ENCODE measurements around the gene PCDHB5. TPM values are rescaled to one million over a fixed set of nuclear protein-coding genes. Genes with fewer than 3 reads are reported as not detected.

The PCDHB5 gene
- total and polyA plus RNA-seq, 2 of the 4 experiments (the other 2 are of a cell fraction), result 0.18 to 0.32 TPM

- Histone ChIP-seq H3K36me3 (ENCODE audit: control insufficient read depth, insufficient read depth, low read length) (no peaks in the 10 kb centered on the region), H3K4ac (ENCODE audit: low read depth, low read length) (no peak within 1 kb of the TSS), H3K9me3 (ENCODE audit: control insufficient read depth, insufficient read depth, low read length) (peaks cover 20% of the 10 kb centered on the region; the same call in 1 of the 2 replicates), H3K27ac (ENCODE audit: insufficient read depth, low read length) (no peak within 1 kb of the TSS), H2BK5ac (ENCODE audit: low read depth, low read length, poor library complexity, severe bottlenecking) (no peak within 1 kb of the TSS), H2BK20ac (ENCODE audit: low read depth, low read length) (no peak within 1 kb of the TSS), H2BK15ac (ENCODE audit: low read depth, low read length) (no peak within 1 kb of the TSS), H3K18ac (ENCODE audit: low read depth, low read length) (no peak within 1 kb of the TSS), H3K9ac (ENCODE audit: low read depth, low read length) (0 out of 2 replicates have a peak within 1 kb of the TSS, but pooled peaks have one; percentile 54), H3K4me2 (ENCODE audit: low read depth, low read length) (peak within 1 kb of the TSS; percentile 57; the same call in 1 of the 2 replicates), H4K5ac (ENCODE audit: low read depth, low read length) (no peak within 1 kb of the TSS), H3K4me3 (ENCODE audit: insufficient read depth, low read depth, low read length) (peak within 1 kb of the TSS; percentile 43; the same call in 1 of the 2 replicates), H3K14ac (replicated peaks; ENCODE audit: low read depth, low read length) (no peak within 1 kb of the TSS), H2AFZ (replicated peaks; ENCODE audit: low read length, poor library complexity) (no peak within 1 kb of the TSS), H4K8ac (ENCODE audit: low read depth in 2 of 2, low read length in 2 of 2) (no peak within 1 kb of the TSS), H3K4me1 (ENCODE audit: control insufficient read depth, insufficient read depth, low read length) (no peaks in the 10 kb centered on the region), H2BK120ac (ENCODE audit: low read depth, low read length) (no peak within 1 kb of the TSS), H3K27me3 (ENCODE audit: control insufficient read depth, insufficient read depth, low read length) (no peaks in the 10 kb centered on the region), H4K20me1 (ENCODE audit: insufficient read depth, low read length) (no peaks in the 10 kb centered on the region), H4K91ac (ENCODE audit: insufficient read depth, low read depth, low read length) (no peak within 1 kb of the TSS), H2AK9ac (replicated peaks; ENCODE audit: low read depth, low read length, poor library complexity) (no peak within 1 kb of the TSS), H3K79me1 (ENCODE audit: low read depth in 1 of 2, low read length in 2 of 2) (no peaks in the 10 kb centered on the region), H3K56ac (ENCODE audit: extremely low read depth, insufficient read depth, low read length) (no peak within 1 kb of the TSS), H2AK5ac (ENCODE audit: low read depth, low read length) (no peak within 1 kb of the TSS), H3K9me1 (ENCODE audit: insufficient read depth, low read length) (no peaks in the 10 kb centered on the region), H3K23ac (ENCODE audit: low read depth, low read length) (no peak within 1 kb of the TSS)
- in situ Hi-C loops (cut with MboI; ENCODE audit: low sequenced_read_pairs) (no loop called here), intact Hi-C loops (cut with micrococcal nuclease) (no loop called here), dilution Hi-C loops (cut with HindIII; ENCODE audit: low sequenced_read_pairs, unreplicated experiment) (no loop called here)
- TF ChIP-seq MAZ (IDR thresholded peaks at IDR 0.05; ENCODE audit: borderline replicate concordance, low read depth, low read length) (no peak), CTCF (conservative IDR thresholded peaks at IDR 0.05; ENCODE audit: low read depth, low read length) (peak; percentile 38)
- WGBS, 2 experiments (ENCODE audit: extremely low coverage in 2 of 2, insufficient read length in 1 of 2), result 40% methylated on average over 3 of the region's 9 CpGs; no CpG with 5 or more reads in 1 of the 2 experiments
- ChIA-PET CTCF (interaction anchor here (0.7 to 1.4 kb wide), 3 partner anchors 22 to 377 kb away, joined by 3 to 5 read pairs (median 3); partner anchors contain the start of gene PCDHB12), POLR2A (ENCODE audit: unreplicated experiment) (no interaction called here)
- BruUV-seq (replicated peaks), result no TSS peak
- DNase-seq, result peak; percentile 8
- ATAC-seq (ENCODE audit: low read depth), result no peak
Measured at GRCh38 chr5:141186897-141187512, 52.0 kb downstream of the PCDHB5 start, which contains the start of gene PCDHB9. PCDHB9 (plus strand) TSS chr5:141187161; CDS start chr5:141187319, 158 bp downstream.

Other genes starting within 250 kb of the PCDHB5 start
- under 0.01 TPM in 1 of 2 replicates, not detected in the other for gene PCDHAC1, start 208.9 kb upstream of the PCDHB5 start, total RNA-seq (2012; rRNA removed)
- not detected in 2 replicates for gene PCDHAC1, start 208.9 kb upstream of the PCDHB5 start, polyA plus RNA-seq (2012; rRNA removed)
- not detected in 2 replicates for gene PCDHAC2, start 168.7 kb upstream of the PCDHB5 start, total RNA-seq (2012; rRNA removed)
- gene PCDHAC2, start 168.7 kb upstream of the PCDHB5 start, polyA plus RNA-seq (2012; rRNA removed), result not detected in 2 replicates
- not detected in 2 replicates for gene PCDHB1, start 83.8 kb upstream of the PCDHB5 start, total RNA-seq (2012; rRNA removed)
- gene PCDHB1, start 83.8 kb upstream of the PCDHB5 start, polyA plus RNA-seq (2012; rRNA removed), result not detected in 2 replicates
- gene PCDHB2, start 40.6 kb upstream of the PCDHB5 start, total RNA-seq (2012; rRNA removed), result 0.36 and 0.56 TPM in 2 replicates
- gene PCDHB2, start 40.6 kb upstream of the PCDHB5 start, polyA plus RNA-seq (2012; rRNA removed), result 0.46 and 0.65 TPM in 2 replicates
- under 0.01 and 0.18 TPM in 2 replicates for gene PCDHB3, start 34.7 kb upstream of the PCDHB5 start, total RNA-seq (2012; rRNA removed)
- 0.10 and 0.12 TPM in 2 replicates for gene PCDHB3, start 34.7 kb upstream of the PCDHB5 start, polyA plus RNA-seq (2012; rRNA removed)
- gene PCDHB4, start 13.4 kb upstream of the PCDHB5 start, total RNA-seq (2012; rRNA removed), result under 0.01 TPM in 1 of 2 replicates, not detected in the other
- gene PCDHB4, start 13.4 kb upstream of the PCDHB5 start, polyA plus RNA-seq (2012; rRNA removed), result 0.03 and 0.06 TPM in 2 replicates
- under 0.01 TPM in 1 of 2 replicates, not detected in the other for gene PCDHB6, start 14.9 kb downstream of the PCDHB5 start, total RNA-seq (2012; rRNA removed)
- gene PCDHB6, start 14.9 kb downstream of the PCDHB5 start, polyA plus RNA-seq (2012; rRNA removed), result 0.07 and 0.11 TPM in 2 replicates
- 0.18 and 0.28 TPM in 2 replicates for gene PCDHB7, start 37.4 kb downstream of the PCDHB5 start, total RNA-seq (2012; rRNA removed)
- 0.27 and 0.38 TPM in 2 replicates for gene PCDHB7, start 37.4 kb downstream of the PCDHB5 start, polyA plus RNA-seq (2012; rRNA removed)
- 0.18 and 0.28 TPM in 2 replicates for gene PCDHB8, start 42.6 kb downstream of the PCDHB5 start, total RNA-seq (2012; rRNA removed)
- gene PCDHB8, start 42.6 kb downstream of the PCDHB5 start, polyA plus RNA-seq (2012; rRNA removed), result 0.03 and 0.07 TPM in 2 replicates
- 0.18 and 0.56 TPM in 2 replicates for gene PCDHB16, start 47.2 kb downstream of the PCDHB5 start, total RNA-seq (2012; rRNA removed)
- gene PCDHB16, start 47.2 kb downstream of the PCDHB5 start, polyA plus RNA-seq (2012; rRNA removed), result 0.36 and 0.93 TPM in 2 replicates
- under 0.01 and 0.18 TPM in 2 replicates for gene PCDHB9, start 52.0 kb downstream of the PCDHB5 start, total RNA-seq (2012; rRNA removed)
- 0.10 and 0.24 TPM in 2 replicates for gene PCDHB9, start 52.0 kb downstream of the PCDHB5 start, polyA plus RNA-seq (2012; rRNA removed)
- gene PCDHB10, start 57.1 kb downstream of the PCDHB5 start, total RNA-seq (2012; rRNA removed), result under 0.01 and 0.18 TPM in 2 replicates
- 0.19 and 0.22 TPM in 2 replicates for gene PCDHB10, start 57.1 kb downstream of the PCDHB5 start, polyA plus RNA-seq (2012; rRNA removed)
- under 0.01 TPM in 2 replicates for gene PCDHB11, start 64.4 kb downstream of the PCDHB5 start, total RNA-seq (2012; rRNA removed)
- gene PCDHB11, start 64.4 kb downstream of the PCDHB5 start, polyA plus RNA-seq (2012; rRNA removed), result 0.05 TPM in 1 of 2 replicates, not detected in the other
- under 0.01 and 0.18 TPM in 2 replicates for gene PCDHB12, start 73.5 kb downstream of the PCDHB5 start, total RNA-seq (2012; rRNA removed)
- 0.09 and 0.13 TPM in 2 replicates for gene PCDHB12, start 73.5 kb downstream of the PCDHB5 start, polyA plus RNA-seq (2012; rRNA removed)
- gene PCDHB13, start 78.7 kb downstream of the PCDHB5 start, total RNA-seq (2012; rRNA removed), result 0.18 and 0.28 TPM in 2 replicates
- 0.26 and 0.27 TPM in 2 replicates for gene PCDHB13, start 78.7 kb downstream of the PCDHB5 start, polyA plus RNA-seq (2012; rRNA removed)
- gene PCDHB14, start 88.1 kb downstream of the PCDHB5 start, total RNA-seq (2012; rRNA removed), result 0.18 and 0.28 TPM in 2 replicates
- 0.36 and 0.39 TPM in 2 replicates for gene PCDHB14, start 88.1 kb downstream of the PCDHB5 start, polyA plus RNA-seq (2012; rRNA removed)
- gene PCDHB15, start 110.2 kb downstream of the PCDHB5 start, total RNA-seq (2012; rRNA removed), result 0.18 and 0.28 TPM in 2 replicates
- 0.14 and 0.17 TPM in 2 replicates for gene PCDHB15, start 110.2 kb downstream of the PCDHB5 start, polyA plus RNA-seq (2012; rRNA removed)
- gene SLC25A2, start 168.8 kb downstream of the PCDHB5 start, total RNA-seq (2012; rRNA removed), result 0.28 TPM in 1 of 2 replicates, not detected in the other
- gene SLC25A2, start 168.8 kb downstream of the PCDHB5 start, polyA plus RNA-seq (2012; rRNA removed), result not detected in 2 replicates
- gene TAF7, start 185.6 kb downstream of the PCDHB5 start, total RNA-seq (2012; rRNA removed), result 51.8 and 100 TPM in 2 replicates
- 38.4 and 45.7 TPM in 2 replicates for gene TAF7, start 185.6 kb downstream of the PCDHB5 start, polyA plus RNA-seq (2012; rRNA removed)
- 0.83 and 0.90 TPM in 2 replicates for gene PCDHGA1, start 195.3 kb downstream of the PCDHB5 start, total RNA-seq (2012; rRNA removed)
- gene PCDHGA1, start 195.3 kb downstream of the PCDHB5 start, polyA plus RNA-seq (2012; rRNA removed), result 0.86 and 0.92 TPM in 2 replicates
- 3.3 and 3.4 TPM in 2 replicates for gene PCDHGA2, start 203.6 kb downstream of the PCDHB5 start, total RNA-seq (2012; rRNA removed)
- 3.6 and 4.0 TPM in 2 replicates for gene PCDHGA2, start 203.6 kb downstream of the PCDHB5 start, polyA plus RNA-seq (2012; rRNA removed)
- 1.4 and 1.7 TPM in 2 replicates for gene PCDHGA3, start 208.6 kb downstream of the PCDHB5 start, total RNA-seq (2012; rRNA removed)
- 1.6 and 1.8 TPM in 2 replicates for gene PCDHGA3, start 208.6 kb downstream of the PCDHB5 start, polyA plus RNA-seq (2012; rRNA removed)
- gene PCDHGB1, start 214.9 kb downstream of the PCDHB5 start, total RNA-seq (2012; rRNA removed), result 3.3 and 3.6 TPM in 2 replicates
- 1.9 TPM in 2 replicates for gene PCDHGB1, start 214.9 kb downstream of the PCDHB5 start, polyA plus RNA-seq (2012; rRNA removed)
- 5.0 and 5.4 TPM in 2 replicates for gene PCDHGA4, start 219.8 kb downstream of the PCDHB5 start, total RNA-seq (2012; rRNA removed)
- gene PCDHGA4, start 219.8 kb downstream of the PCDHB5 start, polyA plus RNA-seq (2012; rRNA removed), result 3.0 and 3.5 TPM in 2 replicates
- 2.8 and 3.0 TPM in 2 replicates for gene PCDHGB2, start 224.8 kb downstream of the PCDHB5 start, total RNA-seq (2012; rRNA removed)
- gene PCDHGB2, start 224.8 kb downstream of the PCDHB5 start, polyA plus RNA-seq (2012; rRNA removed), result 2.4 and 2.6 TPM in 2 replicates
- 1.7 and 2.0 TPM in 2 replicates for gene PCDHGA5, start 229.0 kb downstream of the PCDHB5 start, total RNA-seq (2012; rRNA removed)
- 1.3 and 1.4 TPM in 2 replicates for gene PCDHGA5, start 229.0 kb downstream of the PCDHB5 start, polyA plus RNA-seq (2012; rRNA removed)
- gene PCDHGB3, start 235.0 kb downstream of the PCDHB5 start, total RNA-seq (2012; rRNA removed), result 5.9 and 6.7 TPM in 2 replicates
- gene PCDHGB3, start 235.0 kb downstream of the PCDHB5 start, polyA plus RNA-seq (2012; rRNA removed), result 3.3 and 3.4 TPM in 2 replicates
- 4.1 and 4.2 TPM in 2 replicates for gene PCDHGA6, start 238.7 kb downstream of the PCDHB5 start, total RNA-seq (2012; rRNA removed)
- 4.7 TPM in 2 replicates for gene PCDHGA6, start 238.7 kb downstream of the PCDHB5 start, polyA plus RNA-seq (2012; rRNA removed)
- 3.3 and 3.4 TPM in 2 replicates for gene PCDHGA7, start 247.5 kb downstream of the PCDHB5 start, total RNA-seq (2012; rRNA removed)
- gene PCDHGA7, start 247.5 kb downstream of the PCDHB5 start, polyA plus RNA-seq (2012; rRNA removed), result 3.1 and 3.2 TPM in 2 replicates